Measurements from ENCODE around the gene SAP30BP. TPM values are rescaled to one million over a fixed set of nuclear protein-coding genes. Genes with fewer than 3 reads are reported as not detected.

Gene SAP30BP
- total RNA-seq, 1 experiment from 2014 or later: 149 TPM

DNA sequence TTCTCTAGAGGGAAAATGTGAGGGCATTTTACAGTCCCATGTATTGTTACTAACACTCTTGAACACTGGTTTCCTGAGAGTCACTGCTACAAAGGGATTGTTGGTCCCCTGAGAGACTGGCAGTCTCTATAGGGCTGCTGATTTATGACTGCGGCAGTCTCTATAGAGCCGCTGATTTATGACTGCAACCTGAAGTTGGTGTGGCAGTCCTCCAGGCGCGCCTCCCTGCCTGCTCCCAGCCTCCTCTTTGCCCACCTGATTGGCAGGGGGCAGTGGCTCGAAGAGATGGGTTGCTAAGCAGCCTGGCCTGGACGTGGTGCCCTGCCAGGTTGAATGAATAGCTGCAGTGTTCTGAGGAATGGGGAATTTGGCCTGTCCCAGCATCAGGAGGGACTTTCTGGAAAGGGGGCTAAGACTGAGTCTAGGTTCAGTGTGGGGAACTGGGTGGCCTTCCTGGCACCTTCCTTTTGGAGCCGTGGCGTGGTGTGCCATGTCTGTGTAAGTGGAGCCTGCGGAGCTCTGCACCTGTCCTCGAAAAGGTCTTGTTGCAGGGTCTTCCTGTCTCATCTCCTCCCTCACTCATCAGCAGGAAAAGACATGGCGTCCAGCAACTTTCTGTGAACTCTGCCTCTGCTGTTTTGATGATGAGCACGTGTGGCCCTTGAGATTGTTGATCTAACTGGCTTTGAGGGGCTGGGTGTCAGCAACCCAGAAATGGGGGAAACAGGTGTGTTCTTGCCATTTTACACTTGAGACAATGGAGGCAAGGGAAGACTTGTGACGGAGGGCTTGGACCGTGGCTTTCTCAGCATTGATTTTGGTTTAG, 24.9 kb downstream of the SAP30BP start:
- H3K4me2 ChIP-seq (ENCODE audit: low read length): peak overlapping the region; percentile 53; the same call in 1 of the 2 replicates
- no peak overlapping the region for H2AFZ ChIP-seq (ENCODE audit: low read depth, low read length, poor library complexity, severe bottlenecking)
- no peaks in the 10 kb centered on the region for H3K9me3 ChIP-seq (ENCODE audit: control insufficient read depth in 1 of 2, insufficient read depth in 1 of 2, low read depth in 1 of 2, low read length in 2 of 2)
- no peak overlapping the region for H3K9ac ChIP-seq (ENCODE audit: low read length)
- no peak for ATAC-seq
- POLR2A ChIA-PET: interaction anchor here (1.1 to 3.3 kb wide), 4 partner anchors 9 to 88 kb away, joined by 3 to 17 read pairs (median 14); partner anchors contain the start of gene ITGB4
- H3K4me3 ChIP-seq (replicated peaks in 1 of 2; ENCODE audit: low read depth in 1 of 2, low read length in 2 of 2): no peak overlapping the region
- H4K20me1 ChIP-seq (ENCODE audit: insufficient read depth): no peaks in the 10 kb centered on the region
- H3K36me3 ChIP-seq (ENCODE audit: control insufficient read depth in 1 of 2, insufficient read depth in 2 of 2, low read length in 2 of 2): peaks cover 0 to 21% of the 10 kb centered on the region in 2 experiments; a peak in 1 of 4 replicates
- CTCF ChIA-PET: interaction anchor here (0.9 to 2.4 kb wide), 3 partner anchors 29 to 58 kb away, joined by 3 to 7 read pairs (median 6); partner anchors contain the start of gene ITGB4
- DNase-seq (ENCODE audit: low read depth, low spot score): no peak
- H3K9me2 ChIP-seq (ENCODE audit: insufficient read depth): no peaks in the 10 kb centered on the region
- H3K4me1 ChIP-seq (ENCODE audit: control insufficient read depth in 1 of 2, insufficient read depth in 2 of 2, low read length in 2 of 2): peaks cover 70 to 99% of the 10 kb centered on the region in 2 experiments
- H3K27ac ChIP-seq (ENCODE audit: low read depth, low read length): no peak overlapping the region; the same call in 1 of the 2 replicates
- intact Hi-C loops (cut with micrococcal nuclease): no loop called here
- RAD21 ChIA-PET (ENCODE audit: low non-redundant PET in 1 of 2, low total read pairs in 2 of 2, uncharacterized antibody in 2 of 2, unreplicated experiment in 2 of 2): interaction anchor here in 1 of 2 experiments (2.0 kb wide), 1 partner anchor 29 kb away, joined by 5 read pairs; the partner anchor contains the start of gene ITGB4
- no TSS peak for BruUV-seq (replicated peaks)
- H3K27me3 ChIP-seq (ENCODE audit: insufficient read depth, low read length): no peaks in the 10 kb centered on the region
- peaks cover 87% of the 10 kb centered on the region for H3K79me2 ChIP-seq (ENCODE audit: insufficient read depth, low read length)
- TF ChIP-seq MAX (IDR thresholded peaks at IDR 0.05) (no peak), ZFX (IDR thresholded peaks at IDR 0.05) (no peak), ELF1 (IDR thresholded peaks at IDR 0.05; ENCODE audit: borderline replicate concordance, low read depth) (no peak), RAD21 (IDR thresholded peaks at IDR 0.05; ENCODE audit: low read depth) (no peak), TCF7L2 (IDR thresholded peaks at IDR 0.05; ENCODE audit: borderline replicate concordance, extremely low read depth, insufficient read depth, insufficient read length) (no peak), CEBPB (IDR thresholded peaks at IDR 0.05; ENCODE audit: low read depth) (no peak), ZNF274 (IDR thresholded peaks at IDR 0.05; ENCODE audit: low read depth, low read length) (no peak), EGR1 (IDR thresholded peaks at IDR 0.05; ENCODE audit: low read depth) (no peak), SIN3A (IDR thresholded peaks at IDR 0.05; ENCODE audit: low read depth) (no peak), POLR2AphosphoS5 (IDR thresholded peaks at IDR 0.05; ENCODE audit: low read depth, low read length) (no peak), EZH2phosphoT487 (IDR thresholded peaks at IDR 0.05; ENCODE audit: borderline replicate concordance) (no peak), ATF3 (IDR thresholded peaks at IDR 0.05) (no peak), FOSL1 (IDR thresholded peaks at IDR 0.05; ENCODE audit: low read depth) (no peak), CBX3 (IDR thresholded peaks at IDR 0.05; ENCODE audit: low read depth) (no peak), EZH2 (IDR thresholded peaks at IDR 0.05) (no peak)
- TF ChIP-seq, protein P1, sequence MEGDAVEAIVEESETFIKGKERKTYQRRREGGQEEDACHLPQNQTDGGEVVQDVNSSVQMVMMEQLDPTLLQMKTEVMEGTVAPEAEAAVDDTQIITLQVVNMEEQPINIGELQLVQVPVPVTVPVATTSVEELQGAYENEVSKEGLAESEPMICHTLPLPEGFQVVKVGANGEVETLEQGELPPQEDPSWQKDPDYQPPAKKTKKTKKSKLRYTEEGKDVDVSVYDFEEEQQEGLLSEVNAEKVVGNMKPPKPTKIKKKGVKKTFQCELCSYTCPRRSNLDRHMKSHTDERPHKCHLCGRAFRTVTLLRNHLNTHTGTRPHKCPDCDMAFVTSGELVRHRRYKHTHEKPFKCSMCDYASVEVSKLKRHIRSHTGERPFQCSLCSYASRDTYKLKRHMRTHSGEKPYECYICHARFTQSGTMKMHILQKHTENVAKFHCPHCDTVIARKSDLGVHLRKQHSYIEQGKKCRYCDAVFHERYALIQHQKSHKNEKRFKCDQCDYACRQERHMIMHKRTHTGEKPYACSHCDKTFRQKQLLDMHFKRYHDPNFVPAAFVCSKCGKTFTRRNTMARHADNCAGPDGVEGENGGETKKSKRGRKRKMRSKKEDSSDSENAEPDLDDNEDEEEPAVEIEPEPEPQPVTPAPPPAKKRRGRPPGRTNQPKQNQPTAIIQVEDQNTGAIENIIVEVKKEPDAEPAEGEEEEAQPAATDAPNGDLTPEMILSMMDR (IDR thresholded peaks at IDR 0.05 in 2 of 3, conservative IDR thresholded peaks at IDR 0.05 in 1 of 3; ENCODE audit: borderline replicate concordance in 1 of 3, insufficient read depth in 1 of 3, low read depth in 2 of 3, low read length in 2 of 3): no peak
- TF ChIP-seq, protein P2, sequence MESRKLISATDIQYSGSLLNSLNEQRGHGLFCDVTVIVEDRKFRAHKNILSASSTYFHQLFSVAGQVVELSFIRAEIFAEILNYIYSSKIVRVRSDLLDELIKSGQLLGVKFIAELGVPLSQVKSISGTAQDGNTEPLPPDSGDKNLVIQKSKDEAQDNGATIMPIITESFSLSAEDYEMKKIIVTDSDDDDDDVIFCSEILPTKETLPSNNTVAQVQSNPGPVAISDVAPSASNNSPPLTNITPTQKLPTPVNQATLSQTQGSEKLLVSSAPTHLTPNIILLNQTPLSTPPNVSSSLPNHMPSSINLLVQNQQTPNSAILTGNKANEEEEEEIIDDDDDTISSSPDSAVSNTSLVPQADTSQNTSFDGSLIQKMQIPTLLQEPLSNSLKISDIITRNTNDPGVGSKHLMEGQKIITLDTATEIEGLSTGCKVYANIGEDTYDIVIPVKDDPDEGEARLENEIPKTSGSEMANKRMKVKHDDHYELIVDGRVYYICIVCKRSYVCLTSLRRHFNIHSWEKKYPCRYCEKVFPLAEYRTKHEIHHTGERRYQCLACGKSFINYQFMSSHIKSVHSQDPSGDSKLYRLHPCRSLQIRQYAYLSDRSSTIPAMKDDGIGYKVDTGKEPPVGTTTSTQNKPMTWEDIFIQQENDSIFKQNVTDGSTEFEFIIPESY (IDR thresholded peaks at IDR 0.05; ENCODE audit: extremely low read depth, insufficient replicate concordance, low read length): no peak
